ENCODE measurements around the gene PRR12.

PRR12 gene

DNA sequence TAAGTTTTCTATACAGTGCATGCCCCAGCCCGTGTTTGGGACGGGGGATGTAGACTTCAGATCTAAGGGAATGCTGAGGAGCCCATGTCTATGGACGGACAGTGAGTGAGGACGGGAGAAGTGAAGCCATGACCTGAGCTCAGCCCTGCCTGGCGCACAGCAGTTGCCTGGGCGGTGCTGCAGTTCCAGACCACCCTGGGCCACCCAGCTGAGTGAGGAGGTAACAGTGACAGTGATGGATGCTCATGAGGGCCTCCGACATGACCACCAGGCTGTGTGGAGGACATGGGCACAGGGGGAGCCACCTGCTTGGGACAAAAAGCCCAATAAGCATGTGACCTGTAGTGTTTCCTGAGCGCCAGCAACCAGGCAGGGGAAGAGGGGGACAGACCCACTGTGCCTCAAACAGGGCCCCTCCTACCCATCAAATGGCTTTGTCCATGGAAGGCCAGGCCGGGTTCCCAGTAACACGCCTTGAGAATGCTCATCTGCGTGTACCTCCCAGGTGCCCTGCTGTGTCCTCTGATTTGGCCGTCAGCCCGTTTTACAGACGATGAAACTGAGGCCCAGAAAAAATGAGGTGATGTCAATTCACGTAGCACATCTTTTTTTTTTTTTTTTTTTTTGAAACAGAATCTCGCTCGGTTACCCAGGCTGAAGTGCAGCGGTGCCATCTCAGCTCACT is 33.2 kb upstream of the PRR12 start:
- no peak for TF ChIP-seq SIN3A (IDR thresholded peaks at IDR 0.05; ENCODE audit: borderline replicate concordance, insufficient read depth, low read length)
- TF ChIP-seq FOXP2 (optimal IDR thresholded peaks at IDR 0.05; ENCODE audit: borderline replicate concordance, extremely low read depth, extremely low read length, insufficient read depth): no peak
- TF ChIP-seq POLR2AphosphoS5 (IDR thresholded peaks at IDR 0.05; ENCODE audit: low read depth, low read length): no peak
- no peak for TF ChIP-seq TAF1 (IDR thresholded peaks at IDR 0.05; ENCODE audit: borderline replicate concordance, insufficient read depth, low read length)
- TF ChIP-seq, protein P1, sequence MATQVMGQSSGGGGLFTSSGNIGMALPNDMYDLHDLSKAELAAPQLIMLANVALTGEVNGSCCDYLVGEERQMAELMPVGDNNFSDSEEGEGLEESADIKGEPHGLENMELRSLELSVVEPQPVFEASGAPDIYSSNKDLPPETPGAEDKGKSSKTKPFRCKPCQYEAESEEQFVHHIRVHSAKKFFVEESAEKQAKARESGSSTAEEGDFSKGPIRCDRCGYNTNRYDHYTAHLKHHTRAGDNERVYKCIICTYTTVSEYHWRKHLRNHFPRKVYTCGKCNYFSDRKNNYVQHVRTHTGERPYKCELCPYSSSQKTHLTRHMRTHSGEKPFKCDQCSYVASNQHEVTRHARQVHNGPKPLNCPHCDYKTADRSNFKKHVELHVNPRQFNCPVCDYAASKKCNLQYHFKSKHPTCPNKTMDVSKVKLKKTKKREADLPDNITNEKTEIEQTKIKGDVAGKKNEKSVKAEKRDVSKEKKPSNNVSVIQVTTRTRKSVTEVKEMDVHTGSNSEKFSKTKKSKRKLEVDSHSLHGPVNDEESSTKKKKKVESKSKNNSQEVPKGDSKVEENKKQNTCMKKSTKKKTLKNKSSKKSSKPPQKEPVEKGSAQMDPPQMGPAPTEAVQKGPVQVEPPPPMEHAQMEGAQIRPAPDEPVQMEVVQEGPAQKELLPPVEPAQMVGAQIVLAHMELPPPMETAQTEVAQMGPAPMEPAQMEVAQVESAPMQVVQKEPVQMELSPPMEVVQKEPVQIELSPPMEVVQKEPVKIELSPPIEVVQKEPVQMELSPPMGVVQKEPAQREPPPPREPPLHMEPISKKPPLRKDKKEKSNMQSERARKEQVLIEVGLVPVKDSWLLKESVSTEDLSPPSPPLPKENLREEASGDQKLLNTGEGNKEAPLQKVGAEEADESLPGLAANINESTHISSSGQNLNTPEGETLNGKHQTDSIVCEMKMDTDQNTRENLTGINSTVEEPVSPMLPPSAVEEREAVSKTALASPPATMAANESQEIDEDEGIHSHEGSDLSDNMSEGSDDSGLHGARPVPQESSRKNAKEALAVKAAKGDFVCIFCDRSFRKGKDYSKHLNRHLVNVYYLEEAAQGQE (IDR thresholded peaks at IDR 0.05; ENCODE audit: insufficient read depth in 1 of 2, low read depth in 2 of 2, low read length in 2 of 2): no peak

DNA sequence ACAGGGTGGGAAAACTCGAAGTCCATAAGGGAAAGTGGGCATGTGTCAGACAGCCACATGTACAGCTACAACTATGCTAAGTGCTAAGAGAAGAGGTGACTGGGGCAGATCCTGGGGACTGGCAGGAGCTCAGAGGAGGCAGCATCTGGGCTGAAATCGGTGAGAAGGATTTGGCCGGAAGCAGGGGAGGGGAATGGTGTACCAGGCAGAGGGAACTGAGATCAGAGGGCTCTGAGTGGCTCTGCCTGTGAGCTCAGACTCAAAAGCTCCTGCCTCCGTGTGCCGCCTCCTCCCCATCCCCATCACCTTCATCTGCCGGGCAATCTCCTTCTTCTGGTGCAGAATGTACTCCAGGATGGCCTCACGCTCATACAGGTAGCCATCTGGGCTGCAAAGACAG is 32.4 kb upstream of the PRR12 start:
- TF ChIP-seq POLR2AphosphoS5 (IDR thresholded peaks at IDR 0.05; ENCODE audit: low read depth, low read length) (no peak), SIN3A (IDR thresholded peaks at IDR 0.05; ENCODE audit: borderline replicate concordance, insufficient read depth, low read length) (no peak), FOXP2 (optimal IDR thresholded peaks at IDR 0.05; ENCODE audit: borderline replicate concordance, extremely low read depth, extremely low read length, insufficient read depth) (no peak), TAF1 (IDR thresholded peaks at IDR 0.05; ENCODE audit: borderline replicate concordance, insufficient read depth, low read length) (no peak)
- TF ChIP-seq, protein P1 (IDR thresholded peaks at IDR 0.05; ENCODE audit: insufficient read depth in 1 of 2, low read depth in 2 of 2, low read length in 2 of 2): no peak

DNA sequence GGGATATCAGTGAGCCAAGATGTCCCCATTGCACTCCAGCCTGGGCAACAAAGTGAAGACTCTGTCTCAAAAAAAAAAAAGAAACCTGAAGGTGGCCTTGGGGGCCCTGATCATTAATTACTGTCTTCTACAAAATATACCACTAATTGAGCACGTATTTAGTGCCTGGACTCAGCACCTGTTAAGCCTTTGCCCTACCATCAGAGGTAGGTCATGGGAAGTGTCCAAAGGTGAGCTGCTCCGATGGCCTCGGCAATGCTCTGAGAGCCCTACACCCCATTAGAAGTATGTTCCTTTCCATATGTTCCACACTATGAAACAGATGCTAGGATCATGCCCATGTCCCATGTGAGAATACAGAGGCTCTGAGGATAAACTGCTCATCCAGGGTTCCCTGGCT is 31.5 kb upstream of the PRR12 start:
- TF ChIP-seq, protein P1 (IDR thresholded peaks at IDR 0.05; ENCODE audit: insufficient read depth in 1 of 2, low read depth in 2 of 2, low read length in 2 of 2): no peak
- TF ChIP-seq FOXP2 (optimal IDR thresholded peaks at IDR 0.05; ENCODE audit: borderline replicate concordance, extremely low read depth, extremely low read length, insufficient read depth) (no peak), SIN3A (IDR thresholded peaks at IDR 0.05; ENCODE audit: borderline replicate concordance, insufficient read depth, low read length) (no peak), TAF1 (IDR thresholded peaks at IDR 0.05; ENCODE audit: borderline replicate concordance, insufficient read depth, low read length) (no peak), POLR2AphosphoS5 (IDR thresholded peaks at IDR 0.05; ENCODE audit: low read depth, low read length) (no peak)

DNA sequence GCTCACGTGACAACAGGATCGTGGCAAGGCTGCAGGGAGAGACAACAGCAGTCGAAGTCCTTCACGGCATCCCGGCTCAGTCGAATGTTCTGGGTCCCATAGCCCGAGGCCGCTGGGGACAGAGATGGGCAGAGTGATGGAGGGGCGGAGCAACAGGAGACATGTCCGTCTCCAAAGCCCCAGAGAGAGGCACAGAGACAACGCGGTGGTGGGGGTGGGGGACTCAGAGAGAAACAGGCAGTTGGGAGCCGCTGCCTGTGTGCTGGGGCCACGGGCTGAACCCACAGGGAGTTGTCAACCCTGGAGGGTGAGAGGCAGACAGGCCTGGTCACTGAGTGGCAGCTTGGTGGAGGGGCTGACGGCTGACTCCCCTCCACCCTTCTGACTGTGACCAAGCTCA is 31.1 kb upstream of the PRR12 start:
- no peak for TF ChIP-seq SIN3A (IDR thresholded peaks at IDR 0.05; ENCODE audit: borderline replicate concordance, insufficient read depth, low read length)
- no peak for TF ChIP-seq TAF1 (IDR thresholded peaks at IDR 0.05; ENCODE audit: borderline replicate concordance, insufficient read depth, low read length)
- no peak for TF ChIP-seq FOXP2 (optimal IDR thresholded peaks at IDR 0.05; ENCODE audit: borderline replicate concordance, extremely low read depth, extremely low read length, insufficient read depth)
- TF ChIP-seq, protein P1 (IDR thresholded peaks at IDR 0.05; ENCODE audit: insufficient read depth in 1 of 2, low read depth in 2 of 2, low read length in 2 of 2): no peak
- TF ChIP-seq POLR2AphosphoS5 (IDR thresholded peaks at IDR 0.05; ENCODE audit: low read depth, low read length): no peak
